Suppressor macrophage treated with lipopolysaccharide for 4 hours (primary cell): ENCODE data around the gene KIF3A.

Source experiments
- DNase-seq: peaks from one replicate; pipeline ENCODE4 v3.0.0-alpha.2; 2020

The KIF3A gene

DNA sequence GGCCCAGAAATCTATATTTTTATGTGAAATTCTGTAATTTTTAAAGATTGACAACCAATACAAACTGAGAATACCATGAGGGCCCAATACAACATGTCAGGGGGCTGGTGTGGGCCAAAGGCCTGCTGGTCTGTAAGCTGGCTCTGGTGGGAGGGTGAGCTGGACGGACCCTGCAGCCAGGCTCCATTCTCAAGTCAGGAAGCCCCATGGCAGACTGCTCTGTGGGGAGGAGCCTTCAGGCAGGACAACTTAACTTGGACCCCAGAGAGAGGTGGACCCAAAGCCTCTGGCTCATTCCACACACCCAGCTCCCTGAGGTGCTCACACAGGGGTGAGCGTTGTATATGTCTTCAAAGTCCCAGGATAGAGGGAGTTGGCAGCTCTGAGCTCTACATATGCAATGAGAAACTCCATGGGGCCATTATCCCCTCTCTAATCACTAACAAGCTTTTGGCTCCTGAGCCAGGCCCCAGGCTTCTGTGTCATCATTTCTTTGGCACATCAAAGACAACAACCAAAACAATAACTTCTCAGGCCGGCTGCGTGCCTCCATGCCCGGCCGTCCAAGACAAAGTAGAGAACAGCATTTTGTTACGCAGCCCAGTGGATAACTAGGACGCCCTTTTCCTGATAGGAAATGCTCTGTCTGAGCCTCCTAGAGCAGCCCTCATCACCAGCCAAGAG is 33.3 kb upstream of the KIF3A start:
- no peak for DNase-seq

- no peak for DNase-seq
These were observed 31.1 kb upstream of the KIF3A start for GRCh38 chr5:132768485-132768868.

DNA sequence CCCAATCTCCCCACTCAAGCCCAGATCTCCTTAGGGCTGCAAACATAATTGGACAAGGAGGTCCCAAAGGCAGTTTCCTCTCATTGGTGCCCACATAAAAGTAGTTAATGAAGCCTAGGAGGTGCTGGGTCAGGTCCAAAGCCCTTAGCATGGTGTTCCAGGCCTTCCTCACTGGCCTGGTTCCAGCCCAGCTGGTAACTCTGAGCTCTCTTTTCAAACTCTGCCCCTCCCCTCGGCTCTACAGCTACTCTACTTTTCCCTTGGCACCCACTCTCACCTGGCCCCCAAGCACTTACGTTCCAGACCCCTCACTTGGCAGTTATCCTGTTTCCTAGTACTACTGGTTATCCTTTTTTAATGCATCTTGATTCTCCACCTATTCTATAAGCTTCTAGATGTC is 29.8 kb upstream of the KIF3A start:
- DNase-seq: no peak

- no peak for DNase-seq
These were observed 29.4 kb upstream of the KIF3A start for GRCh38 chr5:132766806-132767055.

DNA sequence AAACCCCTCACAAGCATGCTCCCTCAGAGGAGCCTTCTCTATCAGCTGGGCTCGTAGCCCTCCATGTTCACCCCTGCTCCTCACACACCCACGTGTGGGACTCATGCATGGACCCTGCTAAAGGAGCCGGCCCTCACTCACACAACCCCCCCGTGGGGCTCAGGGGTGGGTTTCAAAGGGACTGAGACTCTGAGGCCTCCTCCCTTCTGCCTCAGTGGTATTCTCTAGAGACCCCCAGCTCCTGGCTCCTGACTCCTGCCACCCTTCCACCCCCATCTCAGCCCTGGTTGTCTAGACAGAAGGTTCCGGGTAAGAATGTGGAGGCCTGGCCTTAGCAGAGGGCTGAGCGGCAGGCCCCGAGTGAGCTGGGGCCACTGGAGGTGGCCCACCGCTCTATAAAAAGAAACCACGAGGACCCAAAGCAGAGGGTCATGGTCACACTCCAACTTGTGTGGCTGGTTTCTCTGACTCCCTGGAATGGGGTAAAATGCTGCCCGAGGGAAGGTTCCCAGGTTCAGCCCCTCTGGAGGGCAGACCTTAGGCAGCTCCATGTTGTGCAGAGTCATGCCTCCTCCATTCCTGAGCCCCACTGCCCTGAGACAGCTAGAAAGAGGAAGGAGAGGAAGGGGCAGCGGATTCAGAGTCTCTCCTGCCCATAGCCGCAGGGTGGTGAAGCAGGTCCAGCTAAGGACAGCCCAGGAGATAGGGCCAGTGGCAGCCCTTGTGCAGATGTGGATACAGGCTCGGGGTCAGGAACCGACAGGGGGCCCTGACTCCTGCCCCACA is 28.9 kb upstream of the KIF3A start:
- DNase-seq: no peak

DNA sequence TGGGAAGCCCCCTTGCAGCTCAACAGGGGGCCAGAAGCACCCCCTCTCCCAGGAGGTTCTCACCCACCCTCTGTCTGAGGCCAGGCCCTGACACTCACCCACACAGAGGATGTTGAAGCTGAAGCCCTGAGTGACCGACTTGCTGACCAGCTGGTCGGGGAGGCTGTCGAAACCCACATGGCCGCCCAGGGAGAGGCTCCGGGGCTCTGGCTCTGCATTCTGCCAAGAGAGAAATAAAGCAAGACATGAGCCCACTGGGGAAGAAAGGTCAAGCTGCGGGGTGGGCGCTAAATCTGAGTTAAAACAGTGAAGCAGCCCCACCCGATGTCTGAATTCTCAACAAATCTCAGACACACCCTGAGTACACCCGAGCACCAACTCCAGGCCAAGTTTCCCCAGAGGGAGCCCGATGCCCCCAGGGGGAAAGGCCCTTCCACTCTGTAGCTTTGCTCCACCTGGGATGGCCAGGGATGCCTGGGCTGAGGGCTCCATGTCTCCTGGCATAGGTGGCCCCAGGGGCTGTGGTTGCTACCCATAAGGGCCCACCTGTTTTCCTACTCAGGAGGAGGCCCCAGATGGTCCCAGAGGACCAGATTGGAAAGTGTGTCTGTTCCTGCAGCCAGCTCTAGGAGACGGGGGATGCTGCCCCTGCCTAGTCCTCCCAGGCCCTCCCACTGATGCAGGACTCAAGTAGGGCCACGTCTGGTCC is 28.1 kb upstream of the KIF3A start:
- no peak for DNase-seq

DNA sequence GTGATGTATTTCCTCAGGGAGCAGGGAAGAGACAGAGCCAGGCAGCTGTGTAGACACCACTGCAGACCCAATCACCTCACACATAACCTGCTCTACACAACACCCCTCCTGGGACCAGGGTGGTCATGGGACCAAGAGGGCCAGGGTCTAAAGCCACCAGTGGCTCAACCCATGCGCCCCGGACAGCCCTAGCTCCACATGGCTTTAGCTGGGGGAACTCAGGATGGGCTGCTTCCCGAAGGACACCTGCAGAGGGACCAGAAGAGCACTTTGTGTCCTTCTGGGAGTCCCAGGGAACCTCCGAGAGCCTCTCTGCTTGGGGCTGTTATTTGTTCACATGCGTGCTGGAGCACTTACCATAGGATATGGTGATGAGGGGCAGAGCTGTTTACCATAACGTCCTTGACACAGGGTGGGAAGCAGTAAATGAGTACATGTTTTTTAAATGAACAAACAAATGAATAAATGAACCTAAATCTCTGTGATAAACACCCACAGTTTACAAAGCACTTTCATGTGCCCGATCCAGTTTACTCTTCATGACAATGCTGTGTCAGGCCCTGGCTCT is 27.4 kb upstream of the KIF3A start:
- DNase-seq: no peak

DNA sequence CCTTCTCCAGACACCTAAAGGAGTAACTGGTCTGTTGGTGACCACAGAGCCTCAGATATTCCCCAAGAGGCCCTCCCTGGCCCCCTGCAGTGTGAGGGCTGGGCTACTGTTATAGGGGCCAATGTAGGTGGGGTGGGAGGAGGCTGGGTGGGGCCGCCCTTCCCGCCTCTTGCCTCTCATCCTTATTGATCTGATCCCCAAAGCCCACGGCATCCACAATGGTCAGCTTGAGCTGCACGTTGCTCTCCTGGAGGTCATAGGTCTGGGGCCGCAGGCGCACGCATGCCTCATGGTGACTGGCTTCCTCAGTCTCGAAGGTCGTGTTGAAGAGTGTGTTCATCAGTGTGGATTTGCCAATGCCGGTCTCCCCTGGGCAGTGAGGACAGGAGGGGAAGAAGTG is 26.7 kb upstream of the KIF3A start:
- DNase-seq: no peak

DNA sequence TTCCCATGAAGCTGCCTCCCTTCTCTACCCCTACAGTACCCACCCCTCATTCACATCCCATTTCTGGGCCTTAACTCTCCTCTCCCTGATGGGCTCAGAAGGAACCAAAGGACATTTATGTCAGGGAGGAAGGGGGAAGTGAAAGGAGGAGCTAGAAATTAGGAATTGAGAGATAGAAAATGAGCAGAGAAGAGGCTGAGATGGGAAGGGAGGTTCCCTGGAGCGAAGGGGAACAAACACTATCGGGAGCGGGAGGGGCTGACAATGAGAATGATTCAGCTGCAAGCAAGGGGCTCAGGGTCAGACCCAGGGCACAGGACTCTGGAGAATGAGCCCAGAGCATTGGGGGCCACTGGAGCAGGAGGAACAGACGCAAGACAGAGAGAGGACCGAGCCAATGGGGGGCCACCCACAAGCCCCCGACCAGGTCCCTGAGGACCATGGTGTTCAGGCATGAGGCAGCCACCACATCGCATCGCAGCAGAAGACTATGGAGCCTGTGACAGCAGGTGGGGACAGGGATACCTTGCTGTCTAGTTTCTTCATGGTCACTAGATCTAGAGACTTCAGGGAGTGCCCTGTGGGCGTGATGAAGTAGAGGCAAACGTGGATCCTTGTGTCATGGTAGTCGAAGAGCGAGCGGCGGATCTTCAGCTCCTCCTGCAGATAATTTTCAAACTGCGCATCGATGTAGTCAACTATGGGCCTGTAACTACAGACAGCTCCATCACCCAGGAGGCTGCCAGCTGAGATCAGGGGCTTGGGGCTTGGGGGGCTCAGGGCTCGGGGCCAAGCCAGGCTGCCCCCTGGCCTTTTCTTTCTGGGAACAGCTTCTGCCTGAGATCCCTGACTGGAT is 26.1 kb upstream of the KIF3A start:
- DNase-seq: peak; percentile 52

- no peak for DNase-seq
These were observed 25.1 kb upstream of the KIF3A start for GRCh38 chr5:132762246-132763000.

GRCh38 chr5:132761321-132762240 is 24.2 kb upstream of the KIF3A start:
- DNase-seq: no peak

DNA sequence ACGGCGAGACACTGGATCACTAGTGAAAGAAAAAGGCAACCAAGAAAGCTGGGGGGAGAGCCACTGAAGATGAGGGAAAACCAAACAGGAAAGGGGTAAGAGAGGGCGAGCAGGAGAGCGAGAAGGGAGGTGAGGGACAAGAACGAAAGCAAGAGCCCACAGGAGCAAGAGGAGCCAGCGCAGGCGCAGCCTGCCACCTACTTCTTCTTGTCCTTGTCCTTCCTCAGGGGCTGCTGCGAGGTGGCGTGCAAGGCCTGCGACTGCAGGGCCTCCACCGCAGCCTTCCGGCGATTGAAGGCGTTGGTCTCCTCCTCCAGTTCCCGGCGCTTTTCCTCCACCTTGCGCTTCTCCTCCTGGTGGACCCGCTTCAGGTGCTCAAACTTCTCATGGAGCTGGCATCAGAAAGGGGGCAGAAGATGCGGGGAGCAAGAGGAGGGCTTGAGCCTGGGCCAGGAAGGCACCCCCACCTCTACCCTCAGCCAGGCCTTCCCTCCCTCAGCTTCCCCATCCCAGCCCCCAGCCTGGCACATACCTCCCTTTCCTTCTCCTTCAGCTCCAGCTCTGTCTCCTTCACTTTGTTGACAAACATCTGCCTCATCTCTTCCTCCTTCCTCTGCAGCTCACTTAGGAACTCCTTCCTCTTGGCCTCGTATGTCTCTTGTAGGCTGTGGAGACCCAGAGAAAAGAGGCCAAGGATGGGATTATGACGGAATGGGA is 23.4 kb upstream of the KIF3A start:
- DNase-seq: no peak

DNA sequence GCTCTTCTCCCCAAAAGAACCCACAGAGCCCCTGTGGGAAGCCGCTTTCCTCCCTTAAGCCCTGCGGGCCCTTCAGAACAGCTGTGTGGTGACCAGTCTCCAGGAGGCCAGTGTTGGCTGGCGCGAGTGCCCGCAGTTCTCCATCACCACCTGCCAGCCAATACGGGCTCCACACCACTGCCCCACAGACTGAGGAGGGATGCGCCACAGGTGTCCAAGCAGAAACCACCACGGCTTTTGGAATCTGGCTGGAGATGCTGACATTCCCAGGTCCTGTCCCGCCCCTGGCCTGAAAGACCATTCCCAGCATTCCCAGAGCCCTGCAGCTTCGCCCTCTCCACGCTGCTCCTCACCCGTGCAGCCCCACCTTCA is 22.7 kb upstream of the KIF3A start:
- no peak for DNase-seq

DNA sequence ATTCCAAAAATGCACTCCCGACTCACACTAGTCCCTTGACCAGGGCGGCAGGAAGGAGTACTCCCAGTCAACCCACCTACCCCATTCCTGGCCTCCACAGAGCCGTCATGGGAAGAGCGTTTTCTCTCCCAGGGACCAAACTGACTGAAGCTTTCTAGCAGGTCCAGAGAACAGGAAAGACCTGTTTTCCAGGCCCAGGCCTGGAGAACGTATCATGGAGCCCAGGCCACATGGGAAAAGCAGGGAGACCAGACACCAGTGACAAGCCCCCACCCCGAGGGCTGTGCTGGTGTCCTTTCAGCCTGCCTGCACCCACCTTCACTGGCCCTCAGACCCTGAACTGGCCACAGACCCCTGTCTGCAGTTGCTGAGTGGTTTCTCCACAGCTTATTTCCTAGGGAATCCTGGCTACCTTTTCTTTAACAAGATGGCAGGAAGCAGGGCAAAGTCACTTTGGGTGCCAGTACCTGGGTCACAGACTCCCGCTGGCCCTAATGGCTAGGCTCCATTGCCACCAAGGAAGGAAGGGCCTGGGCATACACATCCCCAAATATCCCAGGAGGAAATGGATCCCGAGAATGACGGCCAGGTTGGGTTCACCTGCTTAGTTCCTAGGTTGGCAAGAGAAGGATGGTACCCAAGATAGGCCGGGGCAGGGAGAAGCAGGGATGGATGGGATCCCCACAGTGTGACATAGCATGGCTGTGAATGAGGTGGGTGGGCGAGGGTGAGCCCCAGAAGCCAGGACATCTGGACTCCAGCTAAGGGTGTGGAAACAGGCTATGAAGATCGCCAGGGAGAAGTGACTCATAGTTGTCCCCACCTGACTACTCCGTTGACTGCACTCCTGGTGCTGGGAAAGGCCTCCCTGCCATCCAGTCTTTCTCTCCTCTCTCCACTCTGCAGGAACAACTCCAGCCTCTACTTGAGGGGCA is 22.0 kb upstream of the KIF3A start:
- no peak for DNase-seq

DNA sequence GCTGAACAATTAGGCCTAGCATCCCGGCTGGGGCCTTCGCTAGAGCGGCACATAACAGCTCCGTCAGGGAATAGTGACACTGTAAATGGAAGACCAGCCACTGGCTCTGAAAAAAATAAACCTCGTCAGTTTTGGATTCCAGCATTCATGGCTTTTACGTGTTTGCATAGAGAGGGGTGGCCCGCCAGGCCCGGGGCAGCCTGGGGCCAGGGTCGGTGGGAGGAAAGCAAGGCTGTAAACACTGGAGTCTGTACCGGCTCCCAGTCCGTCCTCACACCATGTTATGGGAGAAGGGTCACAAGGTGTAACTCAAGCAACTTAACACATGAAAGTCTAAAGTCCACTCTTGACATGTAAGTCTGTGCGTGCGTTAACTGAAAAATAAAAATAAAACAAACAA is 21.1 kb upstream of the KIF3A start:
- no peak for DNase-seq

DNA sequence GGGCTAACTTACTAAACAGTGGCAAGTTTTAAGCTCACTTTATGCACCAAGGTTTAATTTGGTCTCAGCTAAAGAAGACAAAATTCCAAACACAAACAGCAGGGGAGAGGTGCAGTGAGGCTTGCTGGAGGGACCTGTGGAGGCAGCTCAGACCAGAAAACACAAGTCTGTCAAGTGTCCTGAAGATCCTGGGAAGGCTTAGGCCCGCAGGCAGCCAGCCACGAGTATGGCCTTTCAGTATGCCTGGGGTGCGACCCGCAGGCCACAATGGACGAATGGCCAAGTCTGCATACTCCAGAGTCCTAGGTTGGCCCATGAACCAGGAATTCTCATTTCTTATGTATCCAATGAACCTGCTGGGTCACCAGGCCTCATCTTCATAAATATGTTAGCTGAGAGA is 19.2 kb upstream of the KIF3A start:
- no peak for DNase-seq

DNA sequence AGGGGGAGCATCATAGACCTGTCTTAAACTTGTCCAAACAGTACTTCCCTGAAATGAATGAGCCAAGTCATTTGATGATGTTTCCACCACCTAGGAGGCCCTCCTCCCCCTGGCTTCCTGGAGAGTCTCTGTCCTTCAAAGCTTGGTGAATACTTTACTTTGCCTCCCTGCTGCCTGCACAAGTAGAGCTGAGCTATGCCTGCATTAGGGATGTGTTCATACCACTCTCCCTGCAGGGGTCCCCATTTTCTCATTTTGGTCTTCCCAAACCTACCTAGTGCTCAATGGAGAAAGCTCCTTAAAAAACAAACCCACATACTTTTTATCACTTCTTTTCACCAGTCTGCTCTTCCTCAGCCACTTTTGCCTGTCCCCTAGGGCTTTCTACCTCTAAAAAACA is 17.6 kb upstream of the KIF3A start:
- no peak for DNase-seq

DNA sequence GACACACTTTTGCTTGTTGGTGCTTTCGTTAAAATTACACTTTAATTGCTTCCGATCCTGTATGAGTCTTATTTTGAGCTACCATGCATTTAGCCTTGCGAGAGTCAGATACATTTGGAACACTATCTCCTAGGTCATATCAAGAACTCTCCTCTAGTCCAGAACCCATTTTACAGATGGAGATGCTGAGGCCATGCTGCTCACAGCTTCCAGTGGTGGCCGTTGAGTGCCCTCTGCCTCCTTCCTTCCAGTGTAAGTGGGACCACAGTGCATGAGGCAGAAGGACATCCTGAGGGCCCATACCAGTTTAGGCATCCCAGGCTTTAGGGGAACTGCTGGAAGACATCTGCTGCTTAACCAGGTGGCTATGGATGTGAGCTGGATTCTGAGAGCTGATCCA is 16.8 kb upstream of the KIF3A start:
- no peak for DNase-seq
